ENCODE data around the gene KCNN3. TPM values are rescaled to one million over a fixed set of nuclear protein-coding genes. Genes with fewer than 3 reads are reported as not detected.

The KCNN3 gene
- total and polyA plus RNA-seq, 2 of the 8 experiments (the other 6 are each of a cell fraction or from before 2014, with no cell fraction given): 2.8 to 3.7 TPM

DNA sequence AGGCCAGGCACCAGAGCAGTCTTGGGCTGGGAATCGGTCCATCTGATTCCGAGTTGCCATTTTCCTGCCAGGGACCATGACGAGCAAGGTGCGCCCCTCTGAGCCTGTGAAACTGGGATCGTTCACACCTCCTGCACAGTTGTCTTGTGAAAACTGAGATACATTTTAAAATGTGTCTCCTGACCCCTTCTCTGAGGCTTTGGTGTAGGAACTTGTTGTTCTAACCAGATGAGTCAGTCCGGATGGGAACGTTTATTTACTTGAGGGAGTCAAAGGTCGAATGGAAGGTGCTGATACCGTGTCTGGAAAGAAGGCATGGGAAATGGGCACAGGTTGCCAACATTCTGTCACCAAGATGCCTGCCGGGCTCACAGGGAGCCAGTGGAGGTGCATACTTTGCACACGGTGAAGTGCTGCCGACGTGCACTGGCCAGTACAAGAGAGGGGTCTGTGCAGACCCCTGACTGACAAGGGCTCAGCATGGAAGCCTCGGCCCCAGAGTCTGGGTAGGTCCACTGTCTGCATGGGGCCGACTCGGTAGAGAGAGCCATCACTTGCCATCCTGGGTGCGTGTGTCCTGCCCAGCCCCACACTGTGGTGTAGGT is 7.4 kb upstream of the KCNN3 start (continued):
- TF ChIP-seq, protein P1, sequence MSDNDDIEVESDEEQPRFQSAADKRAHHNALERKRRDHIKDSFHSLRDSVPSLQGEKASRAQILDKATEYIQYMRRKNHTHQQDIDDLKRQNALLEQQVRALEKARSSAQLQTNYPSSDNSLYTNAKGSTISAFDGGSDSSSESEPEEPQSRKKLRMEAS (IDR thresholded peaks at IDR 0.05): no peak
- no peak for TF ChIP-seq HDAC2 (IDR thresholded peaks at IDR 0.05; ENCODE audit: borderline replicate concordance in 1 of 2, low read depth in 2 of 2, low read length in 2 of 2)
